Tibial artery (tissue), 4 donors: Measurements from ENCODE around the gene SLIT3.

Experiments used
- DNase-seq, 2 donors: peaks; one replicate each; pipeline ENCODE4 v3.0.0-alpha.2; 2019
- H3K27ac ChIP-seq, 2 donors: fragments of 200-600 bp; sonication (generic) in 1 of 2; 1 replicate in 1 of 2; 2 replicates in 1 of 2; pipeline ENCODE4 v1.5.1; 2018 to 2019; ENCODE audit warnings: mild to moderate bottlenecking in 1 of 2
- H3K27me3 ChIP-seq, 2 donors: fragments of 200-600 bp; sonication (generic) in 1 of 2; one replicate each; pipeline versions ENCODE4 v1.5.1 to v1.6.0; 2016 to 2019
- H3K36me3 ChIP-seq, 3 donors: fragments of 200-600 bp; sonication (generic) in 2 of 3; one replicate each; pipeline ENCODE4 v1.5.1; 2016 to 2019; ENCODE audit warnings: mild to moderate bottlenecking in 2 of 3
- H3K4me1 ChIP-seq, 4 donors: fragments of 200-600 bp; sonication (generic) in 2 of 4; 1 replicate in 3 of 4; 2 replicates in 1 of 4; pipeline ENCODE4 v1.5.1; 2016 to 2019
- H3K4me3 ChIP-seq, 2 donors: fragments of 200-600 bp; sonication (generic) in 1 of 2; 1 replicate in 1 of 2; 2 replicates in 1 of 2; pipeline ENCODE4 v1.5.1; 2018 to 2019; ENCODE audit warnings: mild to moderate bottlenecking in 2 of 2
- H3K9me3 ChIP-seq, 3 donors: fragments of 200-600 bp; sonication (generic) in 1 of 3; one replicate each; pipeline ENCODE4 v1.5.1; 2016 to 2019
- CTCF ChIP-seq, 2 experiments: fragments of 200-600 bp in 1 of 2; fragments of 450-650 bp in 1 of 2; IDR thresholded peaks; one replicate each; pipeline ENCODE4 v1.5.1; 2017 to 2019; ENCODE audit warnings: antibody characterized with exemption in 2 of 2, mild to moderate bottlenecking in 1 of 2, moderate library complexity in 1 of 2
- intact Hi-C: fragments of 100-400 bp; cut with DNase I; formaldehyde crosslinking; loops from one replicate; pipeline ENCODE4 v1.15.0; 2023; ENCODE audit warnings: low total_unique reads

SLIT3 gene

GRCh38 chr5:169303119-169303515 is 2.2 kb upstream of the SLIT3 start:
- Histone ChIP-seq H3K9me3 (no peaks in the 10 kb centered on the region), H3K4me3 (no peak overlapping the region), H3K4me1 (peaks cover 0 to 31% (median 22%) of the 10 kb centered on the region in 4 donors), H3K27ac (no peak overlapping the region), H3K27me3 (no peaks in the 10 kb centered on the region), H3K36me3 (no peaks in the 10 kb centered on the region)
- DNase-seq = no peak
- intact Hi-C loops = loop anchor here (2.0 to 10.0 kb wide), 2 partner anchors 252 to 316 kb away; no protein-coding TSS in a partner anchor
- TF ChIP-seq CTCF (IDR thresholded peaks at IDR 0.05) = no peak

GRCh38 chr5:169302491-169303118 is 1.7 kb upstream of the SLIT3 start:
- peak overlapping the region in 1 of 2 donors; percentile 75 for H3K4me3 ChIP-seq
- intact Hi-C loops = loop anchor here (2.0 to 10.0 kb wide), 2 partner anchors 252 to 316 kb away; no protein-coding TSS in a partner anchor
- H3K27me3 ChIP-seq = no peaks in the 10 kb centered on the region
- no peaks in the 10 kb centered on the region for H3K36me3 ChIP-seq
- H3K9me3 ChIP-seq = no peaks in the 10 kb centered on the region
- H3K27ac ChIP-seq = peak overlapping the region in 1 of 2 donors; percentile 91
- DNase-seq = peak; percentile 74 to 80
- H3K4me1 ChIP-seq = peaks cover 0 to 35% (median 22%) of the 10 kb centered on the region in 4 donors
- peak; percentile 92 for TF ChIP-seq CTCF (IDR thresholded peaks at IDR 0.05)

GRCh38 chr5:169301986-169302385 is 1.0 kb upstream of the SLIT3 start:
- no peaks in the 10 kb centered on the region for H3K9me3 ChIP-seq
- peak overlapping the region; percentile 75 to 85 for H3K4me3 ChIP-seq
- H3K36me3 ChIP-seq = no peaks in the 10 kb centered on the region
- H3K27me3 ChIP-seq = no peaks in the 10 kb centered on the region
- no peak for DNase-seq
- peak overlapping the region; percentile 91 for H3K27ac ChIP-seq
- peaks cover 0 to 36% (median 25%) of the 10 kb centered on the region in 4 donors for H3K4me1 ChIP-seq
- no peak for TF ChIP-seq CTCF (IDR thresholded peaks at IDR 0.05)
- intact Hi-C loops = loop anchor here (2.0 to 10.0 kb wide), 2 partner anchors 253 to 315 kb away; no protein-coding TSS in a partner anchor

GRCh38 chr5:169301386-169301934 is 521 bp upstream of the SLIT3 start:
- H3K4me1 ChIP-seq = peaks cover 0 to 42% (median 31%) of the 10 kb centered on the region in 4 donors
- H3K27me3 ChIP-seq = no peaks in the 10 kb centered on the region
- no peaks in the 10 kb centered on the region for H3K9me3 ChIP-seq
- intact Hi-C loops = loop anchor here (10.0 kb wide), 1 partner anchor 253 kb away; no protein-coding TSS in a partner anchor
- H3K27ac ChIP-seq = peak overlapping the region; percentile 91
- TF ChIP-seq CTCF (IDR thresholded peaks at IDR 0.05) = peak in 1 of 2 experiments; percentile 2
- peak overlapping the region; percentile 75 to 85 for H3K4me3 ChIP-seq
- no peaks in the 10 kb centered on the region for H3K36me3 ChIP-seq
- DNase-seq = peak in 1 of 2 donors; percentile 75

GRCh38 chr5:169299663-169300467 is 1.1 kb downstream of the SLIT3 start:
- Histone ChIP-seq H3K4me1 (peaks cover 0 to 57% (median 37%) of the 10 kb centered on the region in 4 donors), H3K27ac (peak overlapping the region; percentile 91), H3K9me3 (no peaks in the 10 kb centered on the region), H3K27me3 (no peaks in the 10 kb centered on the region), H3K4me3 (peak overlapping the region; percentile 75 to 85), H3K36me3 (no peaks in the 10 kb centered on the region)
- DNase-seq = no peak
- intact Hi-C loops = loop anchor here (10.0 kb wide), 1 partner anchor 255 kb away; no protein-coding TSS in a partner anchor
- TF ChIP-seq CTCF (IDR thresholded peaks at IDR 0.05) = no peak
